Measurements from ENCODE around the gene TXNL4A.

TXNL4A gene

GRCh38 chr18:79922971-79923411 lies 65.4 kb downstream of the TXNL4A start:
- TF ChIP-seq, protein P1, sequence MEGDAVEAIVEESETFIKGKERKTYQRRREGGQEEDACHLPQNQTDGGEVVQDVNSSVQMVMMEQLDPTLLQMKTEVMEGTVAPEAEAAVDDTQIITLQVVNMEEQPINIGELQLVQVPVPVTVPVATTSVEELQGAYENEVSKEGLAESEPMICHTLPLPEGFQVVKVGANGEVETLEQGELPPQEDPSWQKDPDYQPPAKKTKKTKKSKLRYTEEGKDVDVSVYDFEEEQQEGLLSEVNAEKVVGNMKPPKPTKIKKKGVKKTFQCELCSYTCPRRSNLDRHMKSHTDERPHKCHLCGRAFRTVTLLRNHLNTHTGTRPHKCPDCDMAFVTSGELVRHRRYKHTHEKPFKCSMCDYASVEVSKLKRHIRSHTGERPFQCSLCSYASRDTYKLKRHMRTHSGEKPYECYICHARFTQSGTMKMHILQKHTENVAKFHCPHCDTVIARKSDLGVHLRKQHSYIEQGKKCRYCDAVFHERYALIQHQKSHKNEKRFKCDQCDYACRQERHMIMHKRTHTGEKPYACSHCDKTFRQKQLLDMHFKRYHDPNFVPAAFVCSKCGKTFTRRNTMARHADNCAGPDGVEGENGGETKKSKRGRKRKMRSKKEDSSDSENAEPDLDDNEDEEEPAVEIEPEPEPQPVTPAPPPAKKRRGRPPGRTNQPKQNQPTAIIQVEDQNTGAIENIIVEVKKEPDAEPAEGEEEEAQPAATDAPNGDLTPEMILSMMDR (IDR thresholded peaks at IDR 0.05; ENCODE audit: low read depth, low read length, missing control alignments), result no peak
- no peak overlapping the region for H3K4me3 ChIP-seq (ENCODE audit: low read depth, low read length)
- DNase-seq (ENCODE audit: low read depth), result no peak

- TF ChIP-seq, protein P1 (IDR thresholded peaks at IDR 0.05; ENCODE audit: low read depth, low read length, missing control alignments), result no peak
- DNase-seq (ENCODE audit: low read depth), result no peak
- H3K4me3 ChIP-seq (ENCODE audit: low read depth, low read length), result no peak overlapping the region
These were observed 66.1 kb downstream of the TXNL4A start for GRCh38 chr18:79921984-79922965.
